Large intestine (tissue), 3 donors: ENCODE data around the gene ERCC6L. TPM values are rescaled to one million over a fixed set of nuclear protein-coding genes. Genes with fewer than 3 reads are reported as not detected.

Source experiments
- DNase-seq, 2 donors: peaks; one replicate each; pipeline versions ENCODE4 v3.0.0 to v3.0.0-alpha.2; 2013
- H3K27ac ChIP-seq: one replicate; pipeline ENCODE4 v1.5.1; 2013; ENCODE audit warnings: low read length
- H3K27me3 ChIP-seq: 2 replicates; pipeline ENCODE4 v1.6.1; 2013; ENCODE audit warnings: low read length; ENCODE audit not compliant: control insufficient read depth, insufficient read depth
- H3K36me3 ChIP-seq: 2 replicates; pipeline ENCODE4 v1.6.1; 2013; ENCODE audit warnings: low read length; ENCODE audit not compliant: control insufficient read depth, insufficient read depth
- H3K4me1 ChIP-seq: one replicate; pipeline ENCODE4 v1.6.1; 2013; ENCODE audit warnings: low read length; ENCODE audit not compliant: control insufficient read depth, insufficient read depth
- H3K4me3 ChIP-seq: one replicate; pipeline ENCODE4 v1.5.1; 2013; ENCODE audit warnings: low read length
- H3K9me3 ChIP-seq: one replicate; pipeline ENCODE4 v1.6.1; 2013; ENCODE audit warnings: mild to moderate bottlenecking, low read depth, low read length, moderate library complexity; ENCODE audit not compliant: control insufficient read depth
- WGBS: methylation state at CpG from one replicate; pipeline ENCODE4 v1.1.5; 2013; ENCODE audit warnings: low lambda C conversion rate; ENCODE audit not compliant: insufficient coverage; 5-methylcytosine and 5-hydroxymethylcytosine counted together
- polyA plus RNA-seq: library from polyadenylated mRNA; unstranded; fragments of 120-200 nt; gene quantifications from one replicate; pipeline ENCODE4 v1.2.1, GENCODE V29; 2013

The ERCC6L gene
- polyA plus RNA-seq, 1 donor = 2.4 TPM

GRCh38 chrX:72169008-72169728 is 69.7 kb downstream of the ERCC6L start:
- no peaks in the 10 kb centered on the region for H3K27me3 ChIP-seq
- no peak overlapping the region for H3K27ac ChIP-seq
- H3K4me1 ChIP-seq = no peaks in the 10 kb centered on the region
- no peaks in the 10 kb centered on the region for H3K36me3 ChIP-seq
- no peak overlapping the region for H3K4me3 ChIP-seq
- WGBS = no CpG with 5 or more reads among the region's 6 CpGs
- no peak for DNase-seq
- H3K9me3 ChIP-seq = no peaks in the 10 kb centered on the region

- 83% methylated on average over 1 of the region's 4 CpGs for WGBS
Observed at GRCh38 chrX:72165551-72165950, 73.3 kb downstream of the ERCC6L start.

GRCh38 chrX:72159769-72160168 is 79.1 kb downstream of the ERCC6L start:
- DNase-seq = no peak
- WGBS = no CpG with 5 or more reads among the region's 10 CpGs

More at GRCh38 chrX:72165551-72165950, 73.3 kb downstream of the ERCC6L start:
- Histone ChIP-seq H3K9me3 (no peaks in the 10 kb centered on the region), H3K4me3 (no peak overlapping the region), H3K27me3 (no peaks in the 10 kb centered on the region), H3K27ac (no peak overlapping the region), H3K36me3 (no peaks in the 10 kb centered on the region), H3K4me1 (no peaks in the 10 kb centered on the region)
- no peak for DNase-seq

GRCh38 chrX:72158773-72159172 is 80.1 kb downstream of the ERCC6L start:
- H3K36me3 ChIP-seq = no peaks in the 10 kb centered on the region
- no peak overlapping the region for H3K4me3 ChIP-seq
- no CpG with 5 or more reads among the region's 3 CpGs for WGBS
- no peak for DNase-seq
- H3K9me3 ChIP-seq = no peaks in the 10 kb centered on the region
- no peak overlapping the region for H3K27ac ChIP-seq
- H3K27me3 ChIP-seq = no peaks in the 10 kb centered on the region
- H3K4me1 ChIP-seq = no peaks in the 10 kb centered on the region

More at GRCh38 chrX:72159769-72160168, 79.1 kb downstream of the ERCC6L start:
- no peak overlapping the region for H3K4me3 ChIP-seq
- H3K27ac ChIP-seq = no peak overlapping the region
- H3K4me1 ChIP-seq = no peaks in the 10 kb centered on the region
- no peaks in the 10 kb centered on the region for H3K9me3 ChIP-seq
- H3K27me3 ChIP-seq = no peaks in the 10 kb centered on the region
- H3K36me3 ChIP-seq = no peaks in the 10 kb centered on the region

Other genes starting within 250 kb of the ERCC6L start
- 6.9 TPM for gene RTL5, start 107.1 kb downstream of the ERCC6L start, polyA plus RNA-seq
- 21.5 TPM for gene PIN4, start 57.3 kb downstream of the ERCC6L start, polyA plus RNA-seq
- 1,483 TPM for gene RPS4X, start 38.2 kb upstream of the ERCC6L start, polyA plus RNA-seq
- gene CITED1, start 66.9 kb upstream of the ERCC6L start, polyA plus RNA-seq = 0.94 TPM